PC-9 (cell line): Measurements from ENCODE around the gene LIN28B.

Experiments
- CTCF ChIP-seq: fragments of 200-600 bp; sonication (generic); conservative IDR thresholded peaks from 2 replicates; pipeline ENCODE4 v1.6.1; 2017; ENCODE audit warnings: mixed run types, antibody characterized with exemption, mild to moderate bottlenecking, moderate library complexity
- EZH2 ChIP-seq: fragments of 200-600 bp; sonication (generic); IDR thresholded peaks from 2 replicates; pipeline ENCODE4 v1.8.0; 2017; ENCODE audit warnings: antibody characterized with exemption, low read depth

- TF ChIP-seq CTCF (no peak), EZH2 (no peak)
Measured at GRCh38 chr6:105001063-105001462, 44.2 kb downstream of the LIN28B start.
